ENCODE results near the gene SPAG16.

- TF ChIP-seq, protein P1, sequence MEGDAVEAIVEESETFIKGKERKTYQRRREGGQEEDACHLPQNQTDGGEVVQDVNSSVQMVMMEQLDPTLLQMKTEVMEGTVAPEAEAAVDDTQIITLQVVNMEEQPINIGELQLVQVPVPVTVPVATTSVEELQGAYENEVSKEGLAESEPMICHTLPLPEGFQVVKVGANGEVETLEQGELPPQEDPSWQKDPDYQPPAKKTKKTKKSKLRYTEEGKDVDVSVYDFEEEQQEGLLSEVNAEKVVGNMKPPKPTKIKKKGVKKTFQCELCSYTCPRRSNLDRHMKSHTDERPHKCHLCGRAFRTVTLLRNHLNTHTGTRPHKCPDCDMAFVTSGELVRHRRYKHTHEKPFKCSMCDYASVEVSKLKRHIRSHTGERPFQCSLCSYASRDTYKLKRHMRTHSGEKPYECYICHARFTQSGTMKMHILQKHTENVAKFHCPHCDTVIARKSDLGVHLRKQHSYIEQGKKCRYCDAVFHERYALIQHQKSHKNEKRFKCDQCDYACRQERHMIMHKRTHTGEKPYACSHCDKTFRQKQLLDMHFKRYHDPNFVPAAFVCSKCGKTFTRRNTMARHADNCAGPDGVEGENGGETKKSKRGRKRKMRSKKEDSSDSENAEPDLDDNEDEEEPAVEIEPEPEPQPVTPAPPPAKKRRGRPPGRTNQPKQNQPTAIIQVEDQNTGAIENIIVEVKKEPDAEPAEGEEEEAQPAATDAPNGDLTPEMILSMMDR (IDR thresholded peaks at IDR 0.05 in 8 of 11, conservative IDR thresholded peaks at IDR 0.05 in 3 of 11): peak in 9 of 11 experiments; percentile 17 to 54 (median 42)
- TF ChIP-seq POLR2A (IDR thresholded peaks at IDR 0.05): no peak
- no peak for TF ChIP-seq POLR2AphosphoS5 (IDR thresholded peaks at IDR 0.05)
These were observed 650.3 kb downstream of the SPAG16 start for GRCh38 chr2:213934560-213934959.

All from spleen (tissue), 7 donors.